HG02981 (cell line): ENCODE data around the gene RBMS3.

Experiments used
- ATAC-seq: cut with Tn5 transposase; IDR thresholded peaks from one replicate; pipeline ENCODE4 v1.9.1; 2021; ENCODE audit warnings: mild to moderate bottlenecking, moderate library complexity; ENCODE audit not compliant: unreplicated experiment

RBMS3 gene

DNA sequence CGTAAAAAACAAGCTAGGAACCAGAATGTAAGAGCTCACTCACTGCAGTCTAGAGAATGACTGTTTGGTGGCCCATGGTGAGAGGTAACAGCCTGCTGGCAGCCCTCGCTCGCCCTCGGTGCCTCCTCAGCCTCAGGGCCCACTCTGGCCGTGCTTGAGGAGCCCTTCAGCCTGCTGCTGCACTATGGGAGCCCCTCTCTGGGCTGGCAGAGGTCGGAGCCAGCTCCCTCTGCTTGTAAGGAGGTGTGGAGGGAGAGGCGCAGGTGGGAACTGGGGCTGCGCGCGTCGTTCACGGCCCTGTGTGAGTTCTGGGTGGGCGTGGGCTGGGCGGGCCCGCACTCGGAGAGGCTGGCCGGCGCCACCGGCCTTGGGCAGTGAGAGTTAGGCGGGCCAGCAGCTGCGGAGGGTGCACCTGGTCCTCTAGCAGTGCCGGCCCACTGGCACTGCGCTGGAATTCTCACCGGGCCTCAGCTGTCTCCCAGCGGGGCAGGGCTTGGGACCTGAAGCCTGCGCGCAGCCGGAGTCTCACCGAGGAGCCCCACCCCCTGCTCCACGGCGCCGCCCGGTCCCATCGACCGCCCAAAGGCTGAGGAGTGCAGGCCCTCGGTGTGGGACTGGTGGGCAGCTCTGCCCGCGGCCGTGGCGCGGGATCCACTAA, 420.6 kb downstream of the RBMS3 start:
- no peak for ATAC-seq

DNA sequence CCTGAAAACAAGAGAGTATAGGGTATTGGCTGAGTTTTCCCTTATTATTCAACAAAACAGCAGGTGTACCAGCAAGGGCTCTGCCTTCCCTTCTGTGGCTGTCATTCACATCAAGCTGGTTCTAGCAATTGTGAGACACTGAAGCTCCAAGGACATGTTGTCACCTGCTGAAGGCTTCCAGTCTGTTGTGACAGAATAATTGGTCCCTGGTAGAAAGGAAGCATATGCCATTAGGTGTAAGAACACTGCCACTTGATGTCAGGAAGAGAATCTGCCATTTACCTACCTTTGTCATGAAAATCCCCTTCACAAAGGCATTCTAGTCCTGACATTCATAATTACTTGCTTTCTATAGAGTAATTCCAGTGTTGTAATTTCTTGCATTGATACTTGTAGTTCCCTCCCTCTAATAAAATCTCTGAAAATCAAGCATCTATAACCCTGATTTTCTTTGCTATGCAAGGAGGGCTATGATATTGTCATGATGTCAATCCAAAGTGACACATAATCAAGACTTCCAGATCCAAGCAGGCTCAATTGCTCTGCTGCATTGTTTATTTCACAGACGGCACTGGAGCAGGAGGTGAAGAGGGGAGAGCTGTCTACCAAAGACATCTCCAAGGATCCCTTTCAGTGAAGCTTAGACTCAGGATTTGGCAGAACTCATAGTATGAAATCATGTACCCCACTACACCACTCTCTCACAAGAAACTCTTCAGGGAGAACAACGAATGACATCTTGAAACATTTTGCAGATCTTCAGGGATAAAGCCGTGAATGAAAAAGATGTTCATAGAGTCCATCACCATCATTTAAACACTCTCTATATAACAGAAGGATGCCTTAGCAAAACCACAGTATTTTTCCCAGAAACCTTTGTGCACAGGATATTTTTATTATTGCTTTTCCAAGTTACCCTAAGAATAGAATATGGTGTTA, 425.3 kb downstream of the RBMS3 start:
- ATAC-seq = no peak

DNA sequence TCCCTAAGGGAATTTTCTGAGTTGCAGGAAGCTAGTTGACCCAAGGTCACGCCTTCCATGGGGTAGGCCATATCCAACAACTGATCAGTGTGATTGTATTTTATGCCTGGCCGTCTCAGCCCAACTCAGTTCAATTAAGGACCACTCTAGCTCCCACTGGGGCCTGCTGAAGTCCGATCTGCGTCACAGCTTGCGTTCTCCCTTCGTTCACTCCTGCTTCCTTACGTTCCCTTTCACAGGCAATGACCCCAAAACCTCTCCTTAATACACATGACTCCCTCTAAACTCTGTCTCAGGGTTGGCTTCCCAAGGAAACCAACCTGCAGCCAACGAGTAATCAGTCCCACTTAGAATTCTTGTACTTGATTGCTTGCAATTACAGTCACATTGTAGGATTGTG, 428.0 kb downstream of the RBMS3 start:
- no peak for ATAC-seq

DNA sequence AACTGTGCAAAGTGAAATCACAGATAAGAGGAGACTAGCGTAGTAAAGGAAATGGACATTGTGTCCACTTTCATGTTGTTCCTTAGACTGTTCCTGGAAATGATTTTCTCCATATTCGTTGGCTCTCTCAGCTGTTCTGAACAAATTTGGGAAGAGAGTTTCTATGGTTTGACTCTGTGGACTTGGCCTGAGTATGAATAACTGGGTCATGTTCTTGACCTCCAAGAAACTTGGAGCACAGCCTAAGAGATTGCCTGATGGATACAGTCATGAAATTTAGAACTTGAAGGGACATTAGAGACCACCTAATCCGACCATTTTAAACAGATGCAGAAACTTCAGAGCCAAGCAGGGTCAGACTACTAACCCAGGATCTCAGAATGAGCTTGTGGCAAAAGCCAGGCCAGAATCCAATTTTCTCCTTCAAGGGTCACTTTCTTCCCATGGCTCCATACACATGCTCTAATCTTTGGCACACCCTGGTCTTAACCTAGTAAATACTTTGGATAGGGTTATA, 430.4 kb downstream of the RBMS3 start:
- ATAC-seq = no peak

DNA sequence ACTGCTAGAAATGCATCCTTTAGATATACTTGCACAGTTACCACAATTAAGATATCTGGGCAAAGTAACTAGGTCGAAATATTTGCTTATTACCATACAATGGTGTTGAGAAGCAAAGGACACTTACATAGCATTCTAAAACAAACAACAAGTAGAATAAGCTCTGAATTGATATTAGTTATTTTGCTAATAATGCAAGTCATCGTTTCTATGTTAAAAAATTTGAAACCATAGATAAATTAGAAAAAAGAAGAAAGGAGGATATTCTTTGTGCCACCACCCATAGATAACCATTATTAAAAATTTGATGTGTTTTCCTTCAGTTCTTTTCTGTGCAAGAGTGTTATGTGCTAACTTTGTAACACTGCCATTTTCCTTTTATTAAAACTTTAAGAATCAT, 435.3 kb downstream of the RBMS3 start:
- no peak for ATAC-seq

DNA sequence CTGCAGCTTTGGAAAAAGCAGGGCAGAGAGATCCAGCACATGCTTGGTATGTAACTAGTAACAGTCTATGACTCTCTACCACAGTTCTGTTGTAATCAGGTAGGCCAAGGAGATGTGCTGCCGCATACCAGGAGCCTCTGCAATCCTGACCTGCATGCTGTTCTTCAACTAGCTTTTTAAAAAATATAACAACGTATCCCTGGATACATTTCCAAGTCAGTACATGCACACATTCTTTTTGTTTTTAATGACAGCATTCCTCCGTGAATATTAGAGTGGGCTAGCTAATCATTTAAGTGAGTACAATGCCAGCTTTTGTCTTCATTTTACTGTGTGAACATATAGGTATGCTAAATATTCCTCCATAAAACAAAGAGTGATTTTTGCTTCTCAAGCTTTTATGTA, 437.8 kb downstream of the RBMS3 start:
- ATAC-seq = no peak

DNA sequence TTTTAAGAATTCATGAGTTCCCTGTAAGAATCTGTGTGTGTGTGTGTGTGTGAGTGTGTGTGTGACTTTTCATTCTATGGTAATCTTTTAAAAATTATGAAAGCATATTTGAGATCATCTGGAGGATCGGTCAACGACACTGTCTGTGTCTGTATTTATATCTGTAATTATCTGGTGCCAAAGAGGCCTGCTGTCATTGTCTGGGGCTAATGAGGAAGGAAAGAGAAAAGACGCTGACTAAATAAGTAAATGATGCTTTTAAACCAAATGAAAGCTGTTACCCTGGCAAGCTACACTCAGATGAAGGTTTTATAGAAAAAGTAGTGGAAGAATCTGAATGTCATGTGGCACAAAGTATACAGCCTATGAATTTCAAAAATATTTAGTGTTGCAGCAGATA, 439.8 kb downstream of the RBMS3 start:
- no peak for ATAC-seq

DNA sequence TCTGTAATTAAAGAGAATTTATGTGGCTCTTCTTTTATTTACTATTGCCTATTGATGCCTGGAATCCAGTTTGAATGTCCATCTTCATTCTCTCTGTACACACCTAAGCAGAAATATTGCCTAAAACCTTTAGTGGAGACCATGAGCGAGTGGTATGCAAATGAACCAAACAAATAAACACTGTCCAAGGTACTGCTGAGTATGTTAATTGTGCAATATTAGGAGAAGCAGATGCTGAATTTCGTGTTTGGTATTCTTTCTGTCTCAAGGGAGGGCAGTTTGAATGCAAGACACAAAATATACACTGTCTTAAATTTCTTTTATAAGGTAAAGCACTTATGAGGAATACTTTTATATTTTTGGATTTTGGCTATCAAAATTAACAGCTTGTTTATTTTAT, 440.9 kb downstream of the RBMS3 start:
- no peak for ATAC-seq

DNA sequence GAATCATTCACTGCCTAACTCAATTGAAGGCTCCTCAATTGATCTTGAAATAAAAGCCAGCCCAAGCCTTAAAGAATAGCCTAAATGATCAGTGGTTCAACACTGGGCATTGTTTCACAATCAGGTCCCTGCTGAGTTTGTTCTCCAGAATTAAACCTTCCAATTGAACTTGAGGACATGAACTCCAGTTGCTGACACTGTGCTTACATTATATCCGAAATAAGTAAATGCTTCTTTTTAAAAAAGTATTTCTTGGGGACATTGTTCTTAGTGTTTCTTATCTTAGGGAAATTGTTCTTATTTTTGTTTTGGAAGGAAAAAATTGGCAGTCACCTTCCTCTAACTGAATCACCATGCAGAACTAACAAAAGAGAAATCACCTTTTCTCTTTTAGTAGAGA, 450.2 kb downstream of the RBMS3 start:
- no peak for ATAC-seq

DNA sequence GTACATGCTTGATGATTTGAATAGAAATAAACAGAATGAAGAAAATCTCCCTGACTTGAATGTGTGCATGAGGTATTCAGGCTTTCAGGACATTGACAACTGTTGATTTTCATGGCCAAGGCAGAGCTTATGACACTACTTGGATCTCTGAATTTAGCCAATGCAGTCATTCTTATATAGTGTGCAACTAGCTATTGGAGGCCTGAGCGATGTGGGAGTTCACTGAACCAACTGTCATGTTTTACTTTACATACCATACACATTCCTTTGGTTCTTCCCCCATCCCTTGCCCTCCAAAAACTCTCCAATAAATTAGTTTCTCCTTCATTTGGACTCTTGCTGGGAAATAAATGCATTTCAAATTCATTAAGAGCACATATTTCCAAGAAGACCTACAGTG, 460.4 kb downstream of the RBMS3 start:
- ATAC-seq = no peak

DNA sequence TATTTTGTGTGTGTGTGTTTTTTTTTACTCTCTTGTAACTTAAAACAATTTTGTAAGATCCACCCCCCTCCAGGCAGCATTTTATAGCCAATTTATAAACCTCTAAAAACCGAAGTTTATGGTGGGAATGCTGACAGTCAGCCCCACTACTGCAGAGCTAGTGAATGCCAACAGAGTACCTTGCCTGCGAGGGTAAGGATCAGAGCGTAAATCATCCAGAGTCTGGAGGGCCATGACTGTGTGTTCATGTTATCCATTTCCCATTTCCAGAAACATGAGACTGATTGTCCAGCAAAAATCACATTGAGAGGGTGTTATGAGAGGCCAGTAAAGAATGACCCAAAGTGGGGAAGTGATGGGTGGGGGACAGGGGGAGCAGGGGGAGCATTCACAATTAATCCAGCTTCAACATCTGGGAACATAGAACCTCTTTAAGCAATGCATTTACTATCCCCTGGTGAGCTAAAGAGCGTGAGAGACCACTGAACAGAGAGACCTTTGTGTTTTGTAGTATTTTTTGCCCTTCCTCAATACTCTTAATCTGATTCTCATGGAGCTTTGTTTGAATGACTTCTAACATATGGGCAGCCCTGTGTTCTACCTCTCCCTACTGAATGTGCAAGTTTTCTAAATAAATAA, 464.5 kb downstream of the RBMS3 start:
- ATAC-seq = no peak

DNA sequence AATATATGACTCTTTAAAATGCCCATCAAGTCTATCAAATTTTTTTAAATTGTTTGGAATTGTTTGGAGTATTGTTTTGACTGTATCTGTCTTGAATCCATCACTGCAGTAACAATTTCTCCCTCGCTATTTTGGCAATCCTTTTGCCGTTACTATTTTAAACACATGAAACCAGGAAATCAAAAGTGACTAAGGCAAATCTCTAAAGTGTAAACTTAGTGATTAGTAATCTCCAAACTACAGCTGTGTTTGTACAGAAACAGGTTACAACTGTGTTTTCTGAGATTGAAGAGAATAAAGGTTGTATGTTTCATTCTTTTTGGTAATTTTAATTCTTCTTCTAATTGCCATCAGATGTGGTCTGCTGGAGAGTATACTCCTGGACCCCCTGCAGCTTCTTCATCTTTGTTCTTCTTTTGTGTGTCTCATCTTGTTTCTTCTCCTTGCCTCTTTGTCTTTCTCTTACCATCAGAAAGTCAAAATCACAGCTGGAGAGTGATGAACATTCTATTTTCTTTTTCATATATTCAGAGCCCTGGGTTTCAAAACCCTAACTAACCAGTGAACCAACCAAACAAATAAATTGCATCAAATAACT, 465.4 kb downstream of the RBMS3 start:
- no peak for ATAC-seq

DNA sequence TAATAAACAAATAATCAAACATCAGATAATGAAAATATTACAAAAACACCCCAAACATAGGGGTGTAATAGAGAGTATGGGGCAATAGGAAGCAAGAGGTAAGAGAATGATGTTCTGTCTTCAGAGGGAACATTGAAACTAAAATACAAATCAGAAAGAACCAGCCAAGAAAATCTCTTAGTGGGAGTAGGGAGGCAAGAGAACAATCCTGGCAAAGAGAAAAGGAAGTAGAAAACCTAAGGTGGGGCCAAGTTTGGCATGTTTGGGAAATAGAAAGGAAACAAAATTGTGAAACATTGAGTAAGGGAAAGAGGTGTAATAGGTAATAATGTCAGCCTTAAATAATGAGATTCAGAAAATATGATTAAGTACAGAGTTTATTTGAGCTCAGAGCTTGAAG, 467.1 kb downstream of the RBMS3 start:
- no peak for ATAC-seq

DNA sequence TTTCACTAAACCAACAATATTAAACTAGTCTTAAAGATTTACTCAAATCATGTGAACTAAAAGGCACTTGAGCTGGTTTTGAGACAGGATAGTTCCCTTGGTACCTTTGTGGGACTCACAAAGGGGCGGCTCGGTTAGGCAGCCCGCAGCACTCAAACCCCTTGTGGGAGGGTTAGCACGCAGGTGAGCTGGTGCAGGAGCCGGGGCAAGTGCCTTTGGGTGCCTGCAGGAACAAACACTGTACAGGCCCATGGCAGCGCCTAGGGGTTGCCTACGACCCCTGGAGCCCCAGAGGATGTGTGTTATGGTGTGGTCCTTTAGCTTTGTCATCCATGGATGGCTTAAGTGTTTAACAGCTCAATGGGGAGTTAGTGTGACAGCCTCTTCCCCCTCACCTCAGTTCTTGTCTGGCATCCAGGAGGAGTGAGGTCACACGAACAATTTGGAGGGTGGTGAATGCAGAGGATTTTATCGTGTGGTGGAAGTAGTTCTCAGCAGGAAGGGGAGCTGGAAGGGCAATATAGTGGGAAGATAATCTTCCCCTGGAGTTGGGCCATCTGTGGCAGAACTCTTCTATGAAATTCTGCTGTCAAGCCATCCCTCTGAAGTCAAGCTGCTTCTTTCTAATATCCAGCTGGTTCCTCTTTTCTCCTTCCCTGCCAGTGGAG, 470.9 kb downstream of the RBMS3 start:
- ATAC-seq = no peak

DNA sequence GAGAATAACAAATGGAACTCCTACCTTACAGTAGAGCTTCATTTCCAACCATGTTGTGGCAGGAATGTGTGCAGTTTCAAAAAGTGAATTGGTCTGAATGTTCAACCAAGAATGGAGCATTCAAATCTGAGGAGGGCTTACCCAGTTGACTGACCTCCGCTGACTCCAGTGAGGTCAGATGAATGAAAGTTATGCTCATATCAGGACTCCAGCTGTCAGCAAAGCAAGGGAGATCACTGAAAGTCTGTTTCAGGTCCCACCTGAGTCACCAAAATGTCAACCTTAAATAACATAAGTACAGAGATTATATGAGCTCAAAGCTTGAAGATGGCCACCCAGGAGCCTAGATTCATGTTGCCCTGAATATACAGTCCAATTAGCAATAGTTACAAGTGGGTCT, 473.5 kb downstream of the RBMS3 start:
- peak; percentile 51 for ATAC-seq

DNA sequence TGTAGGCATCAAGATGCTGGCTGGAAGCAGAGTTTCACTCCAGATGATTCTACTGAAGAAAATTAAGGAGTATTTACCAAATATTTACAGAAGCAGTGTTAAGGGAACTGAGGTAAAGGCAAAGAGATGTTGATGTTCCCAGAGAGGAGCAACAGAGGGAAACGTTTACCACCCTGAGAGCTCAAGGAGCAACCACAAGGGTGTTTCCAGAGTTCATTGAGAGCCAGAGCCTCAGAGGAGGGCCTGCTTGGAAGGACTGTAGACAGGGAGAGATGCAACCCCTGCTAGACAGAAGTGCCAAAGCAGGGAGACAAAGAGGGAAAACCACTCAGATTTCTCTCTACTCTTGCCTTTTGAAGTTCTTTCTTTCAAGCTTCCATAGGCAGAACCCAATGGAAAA, 474.5 kb downstream of the RBMS3 start:
- ATAC-seq = no peak

DNA sequence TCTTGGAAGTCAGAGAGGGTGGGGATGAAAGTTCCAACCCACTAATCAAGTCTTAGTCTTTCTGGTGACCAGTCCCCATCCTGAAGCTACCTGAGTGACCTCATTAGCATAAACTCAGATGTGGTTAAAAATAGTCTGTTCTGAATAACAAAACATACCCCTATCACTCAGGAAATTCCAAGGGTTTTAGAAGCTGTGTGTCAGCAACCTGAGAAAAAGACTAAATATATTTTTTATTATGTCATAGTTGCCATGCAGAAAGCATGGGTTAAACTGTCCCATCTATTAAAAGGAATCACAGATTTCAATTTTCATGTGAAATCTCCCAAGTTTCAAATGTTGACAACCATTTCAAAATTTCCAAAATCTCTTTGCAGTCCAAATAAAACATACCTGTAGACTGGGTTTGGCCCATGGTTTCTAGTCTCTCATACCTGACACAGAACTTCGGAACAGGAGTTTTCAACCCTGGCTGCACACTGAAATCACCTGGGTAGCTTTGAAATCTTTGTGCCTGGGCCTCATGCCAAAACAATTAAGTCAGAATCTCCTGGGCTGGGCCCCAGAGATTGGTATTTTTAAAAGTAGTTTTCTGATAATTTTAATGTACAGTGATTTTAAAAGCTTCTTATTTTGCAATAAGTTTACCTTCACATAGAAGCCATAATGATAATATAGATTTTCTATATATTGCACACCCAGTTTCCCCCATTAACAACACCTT, 476.3 kb downstream of the RBMS3 start:
- no peak for ATAC-seq

DNA sequence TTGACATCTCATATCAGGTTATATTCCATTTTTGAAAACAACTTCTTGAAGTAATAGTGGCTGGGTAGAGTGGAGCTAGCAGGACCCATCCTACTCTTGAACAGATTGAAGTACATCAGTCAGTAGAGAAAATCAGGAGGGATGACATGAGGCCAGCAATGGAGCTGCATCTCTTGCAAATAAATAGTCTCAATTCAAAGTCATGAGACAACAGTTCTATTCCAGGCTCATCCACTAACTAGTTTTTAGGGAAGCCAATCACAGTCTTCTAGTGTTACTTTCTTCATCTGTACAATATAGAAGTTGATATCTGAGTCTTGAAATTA, 477.2 kb downstream of the RBMS3 start:
- no peak for ATAC-seq

DNA sequence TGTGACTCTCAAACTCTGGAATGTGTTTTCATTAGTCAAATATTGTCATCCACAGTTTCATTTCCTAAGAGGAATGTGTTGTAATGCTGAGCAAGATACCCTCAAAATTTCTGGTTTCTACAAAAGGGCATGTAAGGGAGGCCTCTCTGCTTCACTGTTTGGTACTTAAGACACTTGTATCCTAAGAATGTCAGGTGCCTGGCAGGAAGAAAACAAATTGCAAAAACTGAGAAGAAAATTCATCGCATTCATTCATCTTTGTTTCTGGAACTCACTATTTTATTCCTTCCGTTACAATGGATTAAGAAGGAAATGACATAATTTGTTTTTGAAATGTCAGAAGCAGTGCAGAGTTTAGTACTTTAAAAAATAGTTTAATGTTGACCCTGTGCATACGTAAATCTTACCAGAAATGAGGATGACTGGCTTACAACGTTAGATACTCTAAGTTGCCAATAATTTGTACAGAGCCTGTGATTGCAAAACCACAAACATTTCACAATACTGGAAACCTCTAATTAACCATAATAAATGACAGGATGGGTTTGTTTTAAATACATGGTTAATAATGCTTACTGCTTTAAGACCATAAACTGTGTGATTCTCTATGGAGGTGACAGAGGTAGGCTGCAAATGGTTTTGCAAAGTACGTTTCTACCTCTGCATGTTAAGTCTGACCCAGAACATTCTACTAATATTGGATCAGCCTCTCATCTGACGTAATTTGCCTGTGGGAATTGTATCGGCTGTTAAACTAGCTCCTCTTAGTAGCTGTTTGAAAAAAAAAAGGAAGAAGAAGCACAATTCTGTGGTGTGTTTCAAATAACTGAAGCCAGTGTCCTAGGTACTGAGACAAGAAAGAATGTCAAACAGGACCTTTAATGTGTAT, 477.8 kb downstream of the RBMS3 start:
- no peak for ATAC-seq
